ENCODE results near the gene STAC2. TPM values are rescaled to one million over a fixed set of nuclear protein-coding genes. Genes with fewer than 3 reads are reported as not detected.

STAC2 gene
- total and polyA plus RNA-seq, 5 donors = 2.5 to 6.9 (median 3.6) TPM

- H3K4me3 ChIP-seq (ENCODE audit: low read length) = no peak overlapping the region
- intact Hi-C loops (cut with DNase I) = no loop called here
- H3K27ac ChIP-seq (ENCODE audit: low read length) = no peak overlapping the region
- 79% methylated on average over 7 of the region's 7 CpGs for WGBS
- ATAC-seq (no peak), DNase-seq (no peak)
- no peaks in the 10 kb centered on the region for H3K9me3 ChIP-seq (ENCODE audit: control insufficient read depth, low read length)
- H3K4me1 ChIP-seq (ENCODE audit: control insufficient read depth, insufficient read depth, low read length) = peaks cover 4% of the 10 kb centered on the region
- no peaks in the 10 kb centered on the region for H3K27me3 ChIP-seq (ENCODE audit: control insufficient read depth, insufficient read depth)
Observed at GRCh38 chr17:39222151-39222550, 3.6 kb downstream of the STAC2 start.

GRCh38 chr17:39221572-39221971, 4.2 kb downstream of the STAC2 start:
- DNase-seq (no peak), ATAC-seq (no peak)
- Histone ChIP-seq H3K4me1 (ENCODE audit: control insufficient read depth, insufficient read depth, low read length) (peaks cover 4% of the 10 kb centered on the region), H3K9me3 (ENCODE audit: control insufficient read depth, low read length) (no peaks in the 10 kb centered on the region), H3K27me3 (ENCODE audit: control insufficient read depth, insufficient read depth) (no peaks in the 10 kb centered on the region), H3K27ac (ENCODE audit: low read length) (no peak overlapping the region), H3K4me3 (ENCODE audit: low read length) (no peak overlapping the region)
- intact Hi-C loops (cut with DNase I) = no loop called here
- 94% methylated on average over 6 of the region's 6 CpGs for WGBS

- Histone ChIP-seq H3K27me3 (ENCODE audit: control insufficient read depth, insufficient read depth) (no peaks in the 10 kb centered on the region), H3K27ac (ENCODE audit: low read length) (peak overlapping the region; percentile 15), H3K9me3 (ENCODE audit: control insufficient read depth, low read length) (no peaks in the 10 kb centered on the region), H3K4me3 (ENCODE audit: low read length) (no peak overlapping the region), H3K4me1 (ENCODE audit: control insufficient read depth, insufficient read depth, low read length) (no peaks in the 10 kb centered on the region)
- intact Hi-C loops (cut with DNase I) = no loop called here
- peak; percentile 37 to 60 for ATAC-seq
- DNase-seq = no peak
- 46% methylated on average over 8 of the region's 8 CpGs for WGBS
Observed at GRCh38 chr17:39219647-39220154, 6.0 kb downstream of the STAC2 start.

- Histone ChIP-seq H3K9me3 (ENCODE audit: control insufficient read depth, low read length) (no peaks in the 10 kb centered on the region), H3K27me3 (ENCODE audit: control insufficient read depth, insufficient read depth) (no peaks in the 10 kb centered on the region), H3K4me1 (ENCODE audit: control insufficient read depth, insufficient read depth, low read length) (no peaks in the 10 kb centered on the region), H3K27ac (ENCODE audit: low read length) (no peak overlapping the region), H3K4me3 (ENCODE audit: low read length) (no peak overlapping the region)
- ATAC-seq (no peak), DNase-seq (no peak)
- 71% methylated on average over 8 of the region's 8 CpGs for WGBS
- intact Hi-C loops (cut with DNase I) = no loop called here
Observed at GRCh38 chr17:39218906-39219305, 6.8 kb downstream of the STAC2 start.

DNA sequence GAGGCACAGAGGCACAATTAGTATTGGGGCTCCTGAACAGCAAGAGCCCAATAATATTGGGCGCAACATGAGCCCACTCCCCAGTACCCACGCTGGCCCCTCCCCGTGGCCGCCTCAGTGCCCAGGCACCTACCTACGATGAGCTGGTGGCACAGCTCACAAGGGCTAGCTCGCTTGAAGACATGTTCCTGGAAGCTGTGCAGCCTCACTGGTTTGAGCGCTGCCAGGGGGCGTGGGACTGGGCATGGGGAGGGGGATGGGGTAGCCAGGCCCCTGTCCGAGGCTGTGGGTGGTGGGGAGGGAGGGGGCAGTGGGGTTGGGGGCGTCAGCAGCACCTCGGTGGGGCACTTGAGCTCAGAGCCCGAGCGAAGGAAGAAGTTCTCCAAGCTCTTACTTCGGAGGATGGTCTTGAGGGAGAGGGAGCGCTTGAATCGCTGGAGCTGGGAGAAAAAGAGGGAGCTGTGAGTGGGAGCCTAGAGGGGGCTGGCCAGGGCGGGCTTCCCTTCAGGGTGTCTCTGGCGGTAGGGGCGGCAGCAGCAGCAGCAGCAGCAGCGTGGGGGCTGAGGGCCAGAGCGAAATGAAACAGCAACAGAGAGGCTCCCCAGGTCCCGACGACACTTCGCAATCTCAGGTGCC, 7.9 kb downstream of the STAC2 start:
- H3K4me3 ChIP-seq (ENCODE audit: low read length) = no peak overlapping the region
- no peaks in the 10 kb centered on the region for H3K9me3 ChIP-seq (ENCODE audit: control insufficient read depth, low read length)
- no peaks in the 10 kb centered on the region for H3K4me1 ChIP-seq (ENCODE audit: control insufficient read depth, insufficient read depth, low read length)
- intact Hi-C loops (cut with DNase I) = no loop called here
- ATAC-seq (no peak), DNase-seq (no peak)
- no peaks in the 10 kb centered on the region for H3K27me3 ChIP-seq (ENCODE audit: control insufficient read depth, insufficient read depth)
- H3K27ac ChIP-seq (ENCODE audit: low read length) = no peak overlapping the region
- WGBS = 28% methylated on average over 24 of the region's 24 CpGs

DNA sequence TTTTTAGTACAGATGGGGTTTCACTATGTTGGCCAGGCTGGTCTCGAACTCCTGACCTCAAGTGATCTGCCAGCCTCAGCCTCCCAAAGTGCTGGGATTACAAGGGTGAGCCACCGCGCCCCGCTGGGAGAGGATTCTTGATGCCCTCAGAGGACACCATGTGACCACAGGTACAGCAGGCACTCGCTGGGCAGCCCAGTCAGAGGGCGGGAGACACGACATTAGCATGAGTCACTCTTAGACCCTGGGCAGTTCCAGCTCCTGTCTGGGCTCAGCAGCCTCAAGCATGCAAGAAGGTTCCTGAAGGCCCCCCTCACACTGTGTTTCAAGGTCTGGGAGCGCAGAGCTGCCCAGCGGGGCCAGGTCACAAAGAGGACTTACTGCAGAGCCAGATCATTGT, 11.9 kb downstream of the STAC2 start:
- Histone ChIP-seq H3K4me1 (ENCODE audit: control insufficient read depth, insufficient read depth, low read length) (peaks cover 4% of the 10 kb centered on the region), H3K27me3 (ENCODE audit: control insufficient read depth, insufficient read depth) (no peaks in the 10 kb centered on the region), H3K27ac (ENCODE audit: low read length) (no peak overlapping the region), H3K4me3 (ENCODE audit: low read length) (no peak overlapping the region), H3K9me3 (ENCODE audit: control insufficient read depth, low read length) (no peaks in the 10 kb centered on the region)
- DNase-seq (no peak), ATAC-seq (no peak)
- WGBS = 76% methylated on average over 9 of the region's 9 CpGs
- intact Hi-C loops (cut with DNase I) = no loop called here

DNA sequence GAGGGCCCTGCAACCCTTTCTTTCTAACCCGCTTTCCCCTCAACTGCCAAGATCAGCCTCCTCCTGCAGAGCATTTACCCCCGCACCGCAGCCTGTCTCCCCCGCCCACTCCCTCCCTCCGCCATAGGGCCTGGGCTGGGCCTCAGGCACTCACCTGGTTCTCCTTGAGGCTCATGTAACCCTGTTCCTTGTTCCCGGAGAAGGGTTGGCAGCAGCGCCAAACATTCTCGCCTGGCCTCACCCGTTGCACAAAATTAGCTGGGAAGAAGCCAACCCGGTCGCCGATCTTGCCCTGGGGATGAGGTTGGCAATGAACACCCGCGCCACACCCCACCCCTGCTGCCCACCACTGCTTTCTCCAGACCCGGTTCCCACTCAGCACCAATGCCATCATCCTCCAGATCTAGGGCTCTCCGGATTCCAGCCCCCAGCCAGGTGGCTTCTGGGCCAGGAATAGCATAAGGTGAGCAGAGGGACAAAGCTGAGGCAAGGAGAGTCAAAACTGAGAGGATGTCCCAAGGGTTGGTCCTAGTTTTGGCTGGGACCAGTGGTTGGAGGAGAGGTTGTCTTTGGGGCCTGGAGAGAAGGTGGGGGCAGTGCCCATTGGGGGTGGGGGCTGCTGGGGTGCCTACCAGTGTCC, 12.8 kb downstream of the STAC2 start:
- H3K4me3 ChIP-seq (ENCODE audit: low read length) = no peak overlapping the region
- intact Hi-C loops (cut with DNase I) = no loop called here
- H3K27ac ChIP-seq (ENCODE audit: low read length) = no peak overlapping the region
- WGBS = 54% methylated on average over 16 of the region's 16 CpGs
- H3K9me3 ChIP-seq (ENCODE audit: control insufficient read depth, low read length) = no peaks in the 10 kb centered on the region
- DNase-seq (no peak), ATAC-seq (no peak)
- H3K4me1 ChIP-seq (ENCODE audit: control insufficient read depth, insufficient read depth, low read length) = peaks cover 4% of the 10 kb centered on the region
- H3K27me3 ChIP-seq (ENCODE audit: control insufficient read depth, insufficient read depth) = no peaks in the 10 kb centered on the region

DNA sequence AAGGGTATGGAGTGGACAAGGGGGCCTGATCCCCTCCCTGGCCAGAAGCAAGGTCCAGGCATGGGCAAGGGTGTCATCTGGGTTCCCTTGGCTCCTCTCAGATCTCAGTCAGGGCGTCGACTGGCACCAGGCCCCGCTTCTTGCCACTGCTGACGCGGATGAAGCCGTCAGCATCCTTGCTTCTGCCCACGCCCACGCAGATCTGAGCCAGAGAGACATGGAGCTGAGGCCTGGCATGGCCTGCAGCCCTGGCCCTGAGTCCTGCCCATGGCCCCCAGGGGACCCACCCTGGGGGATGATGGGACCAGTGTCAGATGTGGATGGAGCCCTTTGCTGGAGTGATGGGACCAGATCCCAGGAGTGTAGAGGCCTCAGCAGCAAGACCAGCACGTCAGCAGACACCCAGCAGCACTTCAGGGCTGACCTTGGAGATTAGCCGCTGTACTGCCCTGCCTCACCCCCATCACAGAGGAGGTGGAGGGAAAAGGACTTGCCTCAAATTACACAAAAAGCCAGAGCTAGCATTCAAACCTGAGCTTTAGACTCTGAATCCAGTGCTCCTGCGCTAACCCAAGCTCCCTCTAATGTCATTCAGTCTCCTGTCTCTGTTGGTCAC, 13.4 kb downstream of the STAC2 start:
- H3K27ac ChIP-seq (ENCODE audit: low read length) = peak overlapping the region; percentile 13
- no peak overlapping the region for H3K4me3 ChIP-seq (ENCODE audit: low read length)
- WGBS = 73% methylated on average over 11 of the region's 11 CpGs
- DNase-seq (peak in 1 of 3 donors; percentile 53), ATAC-seq (peak; percentile 7 to 20)
- intact Hi-C loops (cut with DNase I) = no loop called here
- H3K4me1 ChIP-seq (ENCODE audit: control insufficient read depth, insufficient read depth, low read length) = peaks cover 4% of the 10 kb centered on the region
- no peaks in the 10 kb centered on the region for H3K9me3 ChIP-seq (ENCODE audit: control insufficient read depth, low read length)
- H3K27me3 ChIP-seq (ENCODE audit: control insufficient read depth, insufficient read depth) = no peaks in the 10 kb centered on the region

DNA sequence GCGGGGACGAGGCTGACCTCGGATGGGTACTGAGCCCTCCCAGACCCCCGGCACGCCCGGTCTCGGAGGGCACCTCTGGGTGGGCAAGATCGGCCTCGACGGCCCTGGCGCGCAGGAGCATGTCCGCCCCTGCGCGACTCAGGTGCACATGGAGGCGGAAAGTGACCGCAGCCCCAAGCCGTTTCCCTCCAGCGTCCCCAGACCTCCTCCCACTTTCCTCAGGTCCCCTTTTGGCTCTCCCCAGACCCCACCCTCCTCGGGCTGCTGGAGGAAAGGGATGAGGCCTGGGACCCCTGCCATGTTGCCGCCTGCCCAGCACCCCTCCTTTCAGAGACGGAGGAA, 15.7 kb downstream of the STAC2 start:
- DNase-seq (no peak), ATAC-seq (no peak)
- intact Hi-C loops (cut with DNase I) = no loop called here
- Histone ChIP-seq H3K27me3 (ENCODE audit: control insufficient read depth, insufficient read depth) (no peaks in the 10 kb centered on the region), H3K9me3 (ENCODE audit: control insufficient read depth, low read length) (no peaks in the 10 kb centered on the region), H3K4me3 (ENCODE audit: low read length) (peak overlapping the region; percentile 6), H3K27ac (ENCODE audit: low read length) (no peak overlapping the region), H3K4me1 (ENCODE audit: control insufficient read depth, insufficient read depth, low read length) (peaks cover 4% of the 10 kb centered on the region)
- WGBS = 7% methylated on average over 22 of the region's 22 CpGs

- no peaks in the 10 kb centered on the region for H3K9me3 ChIP-seq (ENCODE audit: control insufficient read depth, low read length)
- peak; percentile 58 to 78 for ATAC-seq
- peak overlapping the region; percentile 32 for H3K27ac ChIP-seq (ENCODE audit: low read length)
- 1% methylated on average over 39 of the region's 39 CpGs for WGBS
- H3K4me3 ChIP-seq (ENCODE audit: low read length) = peak overlapping the region; percentile 6
- peaks cover 4% of the 10 kb centered on the region for H3K4me1 ChIP-seq (ENCODE audit: control insufficient read depth, insufficient read depth, low read length)
- H3K27me3 ChIP-seq (ENCODE audit: control insufficient read depth, insufficient read depth) = no peaks in the 10 kb centered on the region
- DNase-seq = peak; percentile 83 to 88 (median 87)
- intact Hi-C loops (cut with DNase I) = loop anchor here in 2 of 4 donors (5.0 to 10.0 kb wide), 2 partner anchors 33 to 45 kb away; no protein-coding TSS in a partner anchor
Observed at GRCh38 chr17:39209317-39210092, 16.2 kb downstream of the STAC2 start.

GRCh38 chr17:39208893-39209292, 16.9 kb downstream of the STAC2 start:
- no peak overlapping the region for H3K4me3 ChIP-seq (ENCODE audit: low read length)
- ATAC-seq = no peak
- DNase-seq = peak in 1 of 3 donors; percentile 58

More at GRCh38 chr17:39208893-39209292, 16.9 kb downstream of the STAC2 start:
- H3K27me3 ChIP-seq (ENCODE audit: control insufficient read depth, insufficient read depth) = no peaks in the 10 kb centered on the region
- intact Hi-C loops (cut with DNase I) = loop anchor here in 2 of 4 donors (5.0 to 10.0 kb wide), 2 partner anchors 33 to 46 kb away; no protein-coding TSS in a partner anchor
- no peak overlapping the region for H3K27ac ChIP-seq (ENCODE audit: low read length)
- H3K9me3 ChIP-seq (ENCODE audit: control insufficient read depth, low read length) = no peaks in the 10 kb centered on the region
- H3K4me1 ChIP-seq (ENCODE audit: control insufficient read depth, insufficient read depth, low read length) = peaks cover 4% of the 10 kb centered on the region
- 64% methylated on average over 8 of the region's 8 CpGs for WGBS

All from right cardiac atrium (tissue), 5 donors.